ENCODE measurements around the gene CNOT10.

The CNOT10 gene

GRCh38 chr3:32820971-32821685 lies 136.1 kb downstream of the CNOT10 start:
- Histone ChIP-seq H3K9ac (ENCODE audit: low read depth, low read length) (peak overlapping the region; percentile 99), H3K9me3 (ENCODE audit: control insufficient read depth, insufficient read depth, low read length) (no peaks in the 10 kb centered on the region), H3K36me3 (ENCODE audit: insufficient read depth, low read length) (peaks cover 30% of the 10 kb centered on the region), H3K4me1 (ENCODE audit: insufficient read depth, low read length) (peaks cover 24% of the 10 kb centered on the region)

DNA sequence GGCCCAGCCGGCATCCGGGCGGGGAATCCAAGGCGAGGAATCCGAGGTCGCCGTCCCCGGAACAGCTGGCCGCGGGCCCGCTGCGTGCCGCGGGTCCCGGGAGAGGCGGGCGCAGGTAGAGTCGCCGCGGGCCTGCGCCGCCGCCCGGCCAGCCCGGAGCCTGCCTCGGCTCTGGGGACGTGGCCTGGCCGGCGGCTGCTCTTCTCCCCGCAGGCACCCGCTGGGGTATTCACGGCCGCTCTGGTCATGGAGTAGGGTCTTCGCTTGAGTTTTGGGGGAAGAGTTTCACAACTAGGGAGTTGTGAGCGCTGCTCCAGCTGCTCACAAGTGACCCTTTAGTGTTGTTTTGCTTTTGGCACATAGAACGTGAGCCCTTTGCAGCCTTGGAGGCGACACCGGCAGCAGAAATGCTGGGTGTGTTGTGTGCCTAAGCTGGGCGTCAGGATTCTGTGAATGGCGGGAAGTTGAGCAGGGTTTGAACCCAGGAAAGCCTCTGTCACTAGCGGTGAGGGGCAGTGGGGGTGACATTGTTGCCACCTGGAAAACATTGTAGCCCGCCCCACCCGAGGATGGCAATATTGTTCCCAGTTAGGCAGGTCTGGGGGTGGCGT lies 136.8 kb downstream of the CNOT10 start:
- H3K4me1 ChIP-seq (ENCODE audit: insufficient read depth, low read length) = peaks cover 26% of the 10 kb centered on the region
- no peaks in the 10 kb centered on the region for H3K9me3 ChIP-seq (ENCODE audit: control insufficient read depth, insufficient read depth, low read length)
- peaks cover 30% of the 10 kb centered on the region for H3K36me3 ChIP-seq (ENCODE audit: insufficient read depth, low read length)
- peak overlapping the region; percentile 99 for H3K9ac ChIP-seq (ENCODE audit: low read depth, low read length)

GRCh38 chr3:32822609-32823498 lies 137.9 kb downstream of the CNOT10 start:
- Histone ChIP-seq H3K4me1 (ENCODE audit: insufficient read depth, low read length) (peaks cover 35% of the 10 kb centered on the region), H3K9me3 (ENCODE audit: control insufficient read depth, insufficient read depth, low read length) (no peaks in the 10 kb centered on the region), H3K36me3 (ENCODE audit: insufficient read depth, low read length) (peaks cover 30% of the 10 kb centered on the region), H3K9ac (ENCODE audit: low read depth, low read length) (peak overlapping the region; percentile 99)

Data from ES-I3 (cell line).